Raji (cell line): Measurements from ENCODE around the gene SPINT1.

ENCODE experiments used
- POLR2A ChIP-seq: IDR thresholded peaks from 2 replicates; pipeline ENCODE4 v1.6.1; 2011; ENCODE audit warnings: low read depth, low read length, control low read depth; ENCODE audit not compliant: insufficient read depth

The SPINT1 gene

GRCh38 chr15:40869686-40870085, 25.8 kb downstream of the SPINT1 start:
- no peak for TF ChIP-seq POLR2A

GRCh38 chr15:40870716-40871115, 26.9 kb downstream of the SPINT1 start:
- no peak for TF ChIP-seq POLR2A

GRCh38 chr15:40871749-40872617, 28.1 kb downstream of the SPINT1 start:
- no peak for TF ChIP-seq POLR2A

- no peak for TF ChIP-seq POLR2A
Measured at GRCh38 chr15:40872791-40873693, 29.2 kb downstream of the SPINT1 start.

- TF ChIP-seq POLR2A: peak; percentile 76
Measured at GRCh38 chr15:40873694-40874561, 30.1 kb downstream of the SPINT1 start, which contains the start of gene RHOV. TSS of gene RHOV (minus strand) at chr15:40874234. CDS start at chr15:40874139, 95 bp downstream.

- TF ChIP-seq POLR2A: no peak
Measured at GRCh38 chr15:40875991-40876730, 32.3 kb downstream of the SPINT1 start.

- TF ChIP-seq POLR2A: no peak
Measured at GRCh38 chr15:40877694-40878093, 33.8 kb downstream of the SPINT1 start.

GRCh38 chr15:40878785-40879184, 34.9 kb downstream of the SPINT1 start:
- TF ChIP-seq POLR2A: no peak

- no peak for TF ChIP-seq POLR2A
Measured at GRCh38 chr15:40879609-40880008, 35.8 kb downstream of the SPINT1 start.

GRCh38 chr15:40881351-40881750, 37.5 kb downstream of the SPINT1 start:
- no peak for TF ChIP-seq POLR2A

GRCh38 chr15:40886586-40886985, 42.7 kb downstream of the SPINT1 start:
- TF ChIP-seq POLR2A: no peak

GRCh38 chr15:40889112-40889511, 45.3 kb downstream of the SPINT1 start:
- no peak for TF ChIP-seq POLR2A

GRCh38 chr15:40891138-40891537, 47.3 kb downstream of the SPINT1 start:
- TF ChIP-seq POLR2A: no peak

GRCh38 chr15:40891810-40892446, 48.1 kb downstream of the SPINT1 start:
- no peak for TF ChIP-seq POLR2A
